Measurements from ENCODE around the gene YY1.

The YY1 gene

GRCh38 chr14:100317912-100318808, 79.2 kb downstream of the YY1 start:
- peak; percentile 90 to 92 for ATAC-seq

DNA sequence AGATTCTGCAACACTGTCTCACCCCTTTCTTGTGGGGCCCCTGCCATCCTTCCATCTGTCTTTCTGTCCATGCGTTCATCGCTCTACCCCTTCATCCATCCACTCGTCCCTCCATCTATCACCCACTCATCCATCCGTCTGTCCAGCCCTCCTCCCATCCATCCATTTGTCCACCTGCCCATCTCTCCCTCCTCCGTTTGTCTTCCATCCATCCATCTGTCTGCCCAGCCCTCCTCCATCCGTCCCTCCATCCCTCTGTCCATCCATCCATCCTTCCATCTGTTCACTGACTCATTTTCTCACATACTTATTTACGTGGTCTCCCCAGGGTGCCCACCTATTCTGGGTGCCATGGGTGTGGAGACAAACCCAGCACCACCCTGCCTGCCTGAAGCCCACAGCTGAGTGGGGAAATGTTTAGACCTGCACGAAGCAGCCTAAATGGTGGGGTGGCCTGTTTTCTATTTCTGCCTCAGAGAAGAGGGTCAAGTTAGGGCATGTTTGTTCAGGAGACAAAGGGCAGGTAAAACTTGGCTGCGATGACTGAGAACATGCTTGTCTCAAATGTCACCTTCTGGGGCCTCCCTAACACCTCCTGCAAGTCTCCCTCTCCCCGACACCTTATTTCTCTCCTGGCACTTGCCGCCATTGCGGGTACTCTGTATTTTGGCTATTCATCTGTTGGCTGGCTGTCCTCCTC, 81.4 kb downstream of the YY1 start:
- ATAC-seq: no peak

GRCh38 chr14:100321473-100322137, 82.7 kb downstream of the YY1 start:
- ATAC-seq: no peak

- ATAC-seq: no peak
Measured at GRCh38 chr14:100322138-100322957, 83.4 kb downstream of the YY1 start.

GRCh38 chr14:100323121-100323941, 84.4 kb downstream of the YY1 start, which contains the start of gene SLC25A47:
Gene SLC25A47 (plus strand): TSS chr14:100323339. CDS start chr14:100323415, 76 bp downstream.
- ATAC-seq: no peak

- no peak for ATAC-seq
Measured at GRCh38 chr14:100323942-100324307, 85.0 kb downstream of the YY1 start.

DNA sequence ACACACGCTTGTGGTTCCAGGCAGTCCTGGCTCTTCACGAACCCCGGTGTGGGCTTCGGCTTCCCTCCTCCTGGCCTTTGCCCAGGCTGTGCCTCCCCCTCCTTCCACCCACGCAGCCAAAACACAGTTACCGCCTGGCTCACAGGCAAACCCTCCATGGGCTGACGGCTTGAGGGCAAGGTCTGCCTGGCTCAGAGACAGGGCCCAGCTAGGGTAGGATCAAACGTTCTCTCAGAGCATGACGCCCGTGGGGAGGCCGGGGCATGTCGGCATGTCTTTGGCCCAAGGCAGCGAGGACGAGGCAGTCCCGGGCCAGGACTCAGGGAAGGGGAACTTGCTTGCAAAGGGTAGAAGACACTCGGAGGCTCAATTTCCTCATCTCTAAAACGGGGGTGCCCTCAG, 86.3 kb downstream of the YY1 start:
- no peak for ATAC-seq

- ATAC-seq: no peak
Measured at GRCh38 chr14:100325958-100326357, 87.0 kb downstream of the YY1 start.

- no peak for ATAC-seq
Measured at GRCh38 chr14:100327128-100327527, 88.2 kb downstream of the YY1 start.

- ATAC-seq: no peak
Measured at GRCh38 chr14:100328495-100329163, 89.7 kb downstream of the YY1 start.

DNA sequence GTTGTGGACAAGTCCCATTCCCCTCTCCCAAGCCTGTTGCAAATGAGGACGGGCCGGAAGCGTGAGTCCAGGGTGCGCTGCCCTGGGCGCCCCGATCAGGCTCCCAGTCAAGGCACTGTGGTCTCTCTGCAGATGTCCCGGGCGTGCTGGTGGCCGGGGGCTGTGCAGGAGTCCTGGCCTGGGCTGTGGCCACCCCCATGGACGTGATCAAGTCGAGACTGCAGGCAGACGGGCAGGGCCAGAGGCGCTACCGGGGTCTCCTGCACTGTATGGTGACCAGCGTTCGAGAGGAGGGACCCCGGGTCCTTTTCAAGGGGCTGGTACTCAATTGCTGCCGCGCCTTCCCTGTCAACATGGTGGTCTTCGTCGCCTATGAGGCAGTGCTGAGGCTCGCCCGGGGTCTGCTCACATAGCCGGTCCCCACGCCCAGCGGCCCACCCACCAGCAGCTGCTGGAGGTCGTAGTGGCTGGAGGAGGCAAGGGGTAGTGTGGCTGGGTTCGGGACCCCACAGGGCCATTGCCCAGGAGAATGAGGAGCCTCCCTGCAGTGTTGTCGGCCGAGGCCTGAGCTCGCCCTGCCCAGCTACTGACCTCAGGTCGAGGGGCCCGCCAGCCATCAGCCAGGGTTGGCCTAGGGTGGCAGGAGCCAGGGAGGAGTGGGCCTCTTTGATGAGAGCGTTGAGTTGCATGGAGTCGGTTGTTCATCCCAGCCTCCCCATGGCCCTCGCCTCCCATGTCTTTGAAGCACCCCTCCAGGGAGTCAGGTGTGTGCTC, 90.5 kb downstream of the YY1 start:
- no peak for ATAC-seq

GRCh38 chr14:100330007-100330344, 91.0 kb downstream of the YY1 start:
- ATAC-seq: no peak

- peak in 1 of 2 donors; percentile 3 for ATAC-seq
Measured at GRCh38 chr14:100330388-100330931, 91.5 kb downstream of the YY1 start.

GRCh38 chr14:100332071-100332639, 93.2 kb downstream of the YY1 start:
- ATAC-seq: no peak
